ENCODE measurements around the gene WDR82.

- TF ChIP-seq POLR2A (IDR thresholded peaks at IDR 0.05) (no peak), CTCF (IDR thresholded peaks at IDR 0.05) (peak in 1 of 3 donors; percentile 13)
Observed at GRCh38 chr3:52238193-52238760, 40.2 kb downstream of the WDR82 start.
